Neuronal stem cell (in vitro differentiated cells): ENCODE results near the gene FBXO41.

Experiments used
- DNase-seq: peaks from one replicate; pipeline ENCODE4 v3.0.0-alpha.2; 2013; ENCODE audit warnings: low spot score
- H2AFZ ChIP-seq: one replicate; pipeline ENCODE4 v1.6.1; 2013; ENCODE audit warnings: mild to moderate bottlenecking, low read length, inconsistent platforms
- H2AK5ac ChIP-seq: 2 replicates; pipeline ENCODE4 v1.6.1; 2013; ENCODE audit warnings: low read depth, mild to moderate bottlenecking, inconsistent platforms, low read length, moderate library complexity, mixed read lengths
- H2BK120ac ChIP-seq: 2 replicates; pipeline ENCODE4 v1.6.1; 2013; ENCODE audit warnings: low read depth, mild to moderate bottlenecking, inconsistent platforms, low read length, moderate library complexity, mixed read lengths
- H2BK12ac ChIP-seq: one replicate; pipeline ENCODE4 v1.6.1; 2013; ENCODE audit warnings: low read length, inconsistent platforms
- H2BK15ac ChIP-seq: 2 replicates; pipeline ENCODE4 v1.6.1; 2013; ENCODE audit warnings: mild to moderate bottlenecking, low read length, inconsistent platforms, mixed read lengths
- H2BK5ac ChIP-seq: one replicate; pipeline ENCODE4 v1.6.1; 2013; ENCODE audit warnings: inconsistent platforms, mild to moderate bottlenecking, low read length, moderate library complexity
- H3K14ac ChIP-seq: one replicate; pipeline ENCODE4 v1.6.1; 2013; ENCODE audit warnings: low read length, inconsistent platforms
- H3K18ac ChIP-seq: 2 replicates; pipeline ENCODE4 v1.6.1; 2013; ENCODE audit warnings: low read length, inconsistent platforms
- H3K23ac ChIP-seq: 2 replicates; pipeline ENCODE4 v1.6.1; 2013; ENCODE audit warnings: low read depth, mild to moderate bottlenecking, mixed read lengths, low read length, inconsistent platforms; ENCODE audit not compliant: poor library complexity
- H3K27ac ChIP-seq: replicated peaks from 3 replicates; pipeline ENCODE4 v1.5.1; 2013; ENCODE audit warnings: low read length, inconsistent platforms
- H3K27me3 ChIP-seq, 3 experiments: 2 replicates each; pipeline ENCODE4 v1.6.1; 2013; ENCODE audit warnings: low read length in 3 of 3, mild to moderate bottlenecking in 2 of 3, inconsistent platforms in 1 of 3, low read depth in 1 of 3, mixed read lengths in 1 of 3, moderate library complexity in 1 of 3; ENCODE audit not compliant: control insufficient read depth in 3 of 3, insufficient read depth in 3 of 3
- H3K36me3 ChIP-seq, 2 donors: replicated peaks in 1 of 2; 2 replicates each; pipeline ENCODE4 v1.6.1; 2013; ENCODE audit warnings: low read length in 2 of 2; ENCODE audit not compliant: control insufficient read depth in 2 of 2, insufficient read depth in 2 of 2
- H3K4ac ChIP-seq: 2 replicates; pipeline ENCODE4 v1.6.1; 2013; ENCODE audit warnings: inconsistent platforms, mild to moderate bottlenecking, low read length, moderate library complexity
- H3K4me1 ChIP-seq, 2 donors: 1 replicate in 1 of 2; 2 replicates in 1 of 2; pipeline ENCODE4 v1.6.1; 2013; ENCODE audit warnings: low read length in 2 of 2, low read depth in 1 of 2; ENCODE audit not compliant: control insufficient read depth in 2 of 2, insufficient read depth in 1 of 2
- H3K4me2 ChIP-seq: one replicate; pipeline ENCODE4 v1.6.1; 2013; ENCODE audit warnings: mild to moderate bottlenecking, low read length, inconsistent platforms; ENCODE audit not compliant: insufficient read depth, poor library complexity, severe bottlenecking
- H3K4me3 ChIP-seq, 2 donors: 2 replicates each; pipeline ENCODE4 v1.5.1; 2013; ENCODE audit warnings: low read length in 2 of 2, mild to moderate bottlenecking in 2 of 2, inconsistent platforms in 1 of 2, moderate library complexity in 1 of 2
- H3K79me1 ChIP-seq: one replicate; pipeline ENCODE4 v1.6.1; 2013; ENCODE audit warnings: low read depth, mild to moderate bottlenecking, inconsistent platforms, low read length, moderate library complexity
- H3K9ac ChIP-seq: one replicate; pipeline ENCODE4 v1.6.1; 2013; ENCODE audit warnings: mild to moderate bottlenecking, low read depth, low read length, inconsistent platforms; ENCODE audit not compliant: poor library complexity
- H3K9me3 ChIP-seq, 2 donors: replicated peaks in 1 of 2; 2 replicates each; pipeline versions ENCODE3 to v1.6.1; 2013; ENCODE audit warnings: low read length in 2 of 2, mild to moderate bottlenecking in 2 of 2, inconsistent platforms in 1 of 2, low read depth in 1 of 2, mixed read lengths in 1 of 2, moderate library complexity in 1 of 2; ENCODE audit not compliant: control insufficient read depth in 2 of 2, insufficient read depth in 1 of 2
- H4K8ac ChIP-seq: one replicate; pipeline ENCODE4 v1.6.1; 2013; ENCODE audit warnings: low read depth, mild to moderate bottlenecking, inconsistent platforms, low read length, moderate library complexity
- H4K91ac ChIP-seq: one replicate; pipeline ENCODE4 v1.6.1; 2013; ENCODE audit warnings: low read length, low read depth, mild to moderate bottlenecking, inconsistent platforms; ENCODE audit not compliant: poor library complexity
- WGBS, 2 donors: extraction: QIAGEN DNeasy Blood & Tissue Kit; methylation state at CpG; one replicate each; pipeline ENCODE4 v1.1.7; 2013; ENCODE audit warnings: missing lambda C conversion rate in 2 of 2, mixed read lengths in 1 of 2; ENCODE audit not compliant: insufficient read length in 2 of 2, insufficient replicate concordance in 1 of 2; ENCODE audit errors: extremely low coverage in 2 of 2; 5-methylcytosine and 5-hydroxymethylcytosine counted together

The FBXO41 gene

GRCh38 chr2:73249636-73250035 is 34.6 kb downstream of the FBXO41 start:
- Histone ChIP-seq H2BK5ac (no peak overlapping the region), H3K9ac (no peak overlapping the region), H3K27ac (no peak overlapping the region), H4K8ac (no peak overlapping the region), H3K4ac (no peak overlapping the region), H3K79me1 (peaks cover 4% of the 10 kb centered on the region), H2AFZ (no peak overlapping the region), H3K23ac (no peak overlapping the region), H2AK5ac (no peak overlapping the region), H2BK12ac (no peak overlapping the region), H3K4me1 (no peaks in the 10 kb centered on the region), H3K4me3 (peak overlapping the region in 1 of 2 donors; percentile 58), H2BK15ac (no peak overlapping the region), H3K27me3 (no peaks in the 10 kb centered on the region), H3K36me3 (peaks cover 69 to 99% of the 10 kb centered on the region in 2 donors), H4K91ac (no peak overlapping the region), H3K14ac (no peak overlapping the region), H2BK120ac (no peak overlapping the region), H3K9me3 (no peaks in the 10 kb centered on the region), H3K18ac (no peak overlapping the region), H3K4me2 (no peak overlapping the region)
- WGBS, 2 donors = no CpG with 5 or more reads among the region's 9 CpGs
- DNase-seq = no peak

GRCh38 chr2:73246850-73247249 is 37.4 kb downstream of the FBXO41 start:
- no peak overlapping the region for H4K8ac ChIP-seq
- H2AK5ac ChIP-seq = no peak overlapping the region
- H3K36me3 ChIP-seq = peaks cover 66 to 94% of the 10 kb centered on the region in 2 donors
- DNase-seq = no peak
- no peak overlapping the region for H3K4ac ChIP-seq
- H3K27me3 ChIP-seq = no peaks in the 10 kb centered on the region
- no peak overlapping the region for H2BK15ac ChIP-seq
- H3K4me1 ChIP-seq = no peaks in the 10 kb centered on the region
- no CpG with 5 or more reads among the region's 3 CpGs for WGBS, 2 donors
- no peak overlapping the region for H2BK12ac ChIP-seq
- H3K9ac ChIP-seq = no peak overlapping the region
- no peak overlapping the region for H4K91ac ChIP-seq
- H2AFZ ChIP-seq = no peak overlapping the region
- H3K27ac ChIP-seq = no peak overlapping the region
- no peak overlapping the region for H2BK120ac ChIP-seq
- H3K23ac ChIP-seq = no peak overlapping the region
- H3K4me3 ChIP-seq = no peak overlapping the region
- no peak overlapping the region for H2BK5ac ChIP-seq
- H3K14ac ChIP-seq = no peak overlapping the region
- no peak overlapping the region for H3K18ac ChIP-seq
- peaks cover 5% of the 10 kb centered on the region for H3K79me1 ChIP-seq
- no peak overlapping the region for H3K4me2 ChIP-seq
- H3K9me3 ChIP-seq = no peaks in the 10 kb centered on the region

DNA sequence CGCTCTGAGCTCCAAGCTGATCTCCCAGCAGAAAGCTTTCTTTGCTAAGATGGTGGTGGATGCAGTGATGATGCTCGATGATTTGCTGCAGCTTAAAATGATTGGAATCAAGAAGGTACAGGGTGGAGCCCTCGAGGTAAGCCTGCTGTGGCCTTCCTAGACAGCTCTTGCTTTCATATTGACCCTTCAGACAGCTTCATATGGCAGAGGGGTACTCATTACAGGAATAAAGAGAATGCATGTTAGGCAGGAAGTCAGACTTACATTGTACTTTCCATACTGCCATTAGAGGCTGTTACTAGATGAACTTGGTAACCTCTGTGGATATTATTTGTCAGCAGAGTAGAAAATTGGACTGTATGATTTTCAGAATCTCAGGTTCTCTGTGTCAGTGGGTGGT is 39.7 kb downstream of the FBXO41 start:
- Histone ChIP-seq H3K4me3 (no peak overlapping the region), H3K9me3 (no peaks in the 10 kb centered on the region), H2BK15ac (no peak overlapping the region), H2AFZ (no peak overlapping the region), H3K36me3 (peaks cover 53 to 93% of the 10 kb centered on the region in 2 donors), H3K4me1 (no peaks in the 10 kb centered on the region), H2BK5ac (no peak overlapping the region), H3K27ac (no peak overlapping the region), H2BK12ac (no peak overlapping the region), H3K4ac (no peak overlapping the region), H2BK120ac (no peak overlapping the region), H3K9ac (no peak overlapping the region), H3K79me1 (peaks cover 5% of the 10 kb centered on the region), H3K18ac (no peak overlapping the region), H4K8ac (no peak overlapping the region), H4K91ac (no peak overlapping the region), H3K14ac (no peak overlapping the region), H3K27me3 (no peaks in the 10 kb centered on the region), H2AK5ac (no peak overlapping the region), H3K23ac (no peak overlapping the region), H3K4me2 (no peak overlapping the region)
- no CpG with 5 or more reads among the region's 3 CpGs for WGBS, 2 donors
- DNase-seq = no peak

DNA sequence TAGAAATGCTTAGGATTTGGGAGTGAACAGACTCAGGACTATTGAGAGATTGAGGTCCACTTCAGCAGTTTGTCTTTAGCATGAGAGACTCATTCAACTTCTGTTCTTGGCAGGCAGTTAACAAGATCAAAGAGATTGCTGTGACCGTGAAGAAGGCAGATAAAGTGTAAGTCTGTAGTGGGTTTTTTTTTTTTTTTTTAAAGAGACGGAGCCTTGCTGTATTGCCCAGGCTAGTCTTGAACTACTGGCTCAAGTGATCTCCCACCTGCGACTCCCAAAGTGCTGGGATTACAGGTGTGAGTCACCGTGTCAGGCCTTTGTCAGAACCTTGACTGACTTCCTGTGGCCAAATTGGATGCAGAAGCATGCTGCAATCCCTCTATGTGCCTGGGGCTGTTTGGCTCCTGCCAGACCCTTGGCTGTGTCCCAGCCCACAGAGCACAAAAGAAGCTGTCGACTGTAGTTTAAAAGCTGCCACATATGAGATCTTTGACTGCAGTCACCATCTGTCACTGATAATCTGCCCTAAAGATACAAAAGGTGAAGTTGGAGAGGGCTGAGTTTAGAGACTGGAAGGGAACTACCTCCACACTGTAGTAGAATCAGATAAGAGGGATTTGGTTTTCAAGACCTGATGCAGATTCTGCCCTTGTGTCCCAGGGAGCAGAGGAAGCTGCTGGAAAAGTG is 40.3 kb downstream of the FBXO41 start:
- no peak overlapping the region for H2AFZ ChIP-seq
- H3K27me3 ChIP-seq = no peaks in the 10 kb centered on the region
- H3K18ac ChIP-seq = no peak overlapping the region
- no peak overlapping the region for H2BK5ac ChIP-seq
- H3K4me3 ChIP-seq = no peak overlapping the region
- H3K4me2 ChIP-seq = no peak overlapping the region
- no peak for DNase-seq
- WGBS, 2 donors = no CpG with 5 or more reads among the region's 5 CpGs
- no peak overlapping the region for H2BK120ac ChIP-seq
- H2AK5ac ChIP-seq = no peak overlapping the region
- peaks cover 53 to 93% of the 10 kb centered on the region in 2 donors for H3K36me3 ChIP-seq
- H3K4ac ChIP-seq = no peak overlapping the region
- no peak overlapping the region for H2BK15ac ChIP-seq
- no peaks in the 10 kb centered on the region for H3K4me1 ChIP-seq
- peaks cover 6% of the 10 kb centered on the region for H3K79me1 ChIP-seq
- no peak overlapping the region for H3K9ac ChIP-seq
- no peak overlapping the region for H4K91ac ChIP-seq
- no peak overlapping the region for H3K27ac ChIP-seq
- no peak overlapping the region for H3K23ac ChIP-seq
- H4K8ac ChIP-seq = no peak overlapping the region
- H2BK12ac ChIP-seq = no peak overlapping the region
- no peaks in the 10 kb centered on the region for H3K9me3 ChIP-seq
- no peak overlapping the region for H3K14ac ChIP-seq
